Large intestine (tissue), 3 donors: Measurements from ENCODE around the gene RHOV. TPM values are rescaled to one million over a fixed set of nuclear protein-coding genes. Genes with fewer than 3 reads are reported as not detected.

Experiments used
- DNase-seq, 2 donors: peaks; one replicate each; pipeline versions ENCODE4 v3.0.0 to v3.0.0-alpha.2; 2013
- H3K27ac ChIP-seq: one replicate; pipeline ENCODE4 v1.5.1; 2013; ENCODE audit warnings: low read length
- H3K27me3 ChIP-seq: 2 replicates; pipeline ENCODE4 v1.6.1; 2013; ENCODE audit warnings: low read length; ENCODE audit not compliant: control insufficient read depth, insufficient read depth
- H3K36me3 ChIP-seq: 2 replicates; pipeline ENCODE4 v1.6.1; 2013; ENCODE audit warnings: low read length; ENCODE audit not compliant: control insufficient read depth, insufficient read depth
- H3K4me1 ChIP-seq: one replicate; pipeline ENCODE4 v1.6.1; 2013; ENCODE audit warnings: low read length; ENCODE audit not compliant: control insufficient read depth, insufficient read depth
- H3K4me3 ChIP-seq: one replicate; pipeline ENCODE4 v1.5.1; 2013; ENCODE audit warnings: low read length
- H3K9me3 ChIP-seq: one replicate; pipeline ENCODE4 v1.6.1; 2013; ENCODE audit warnings: mild to moderate bottlenecking, low read depth, low read length, moderate library complexity; ENCODE audit not compliant: control insufficient read depth
- WGBS: methylation state at CpG from one replicate; pipeline ENCODE4 v1.1.5; 2013; ENCODE audit warnings: low lambda C conversion rate; ENCODE audit not compliant: insufficient coverage; 5-methylcytosine and 5-hydroxymethylcytosine counted together
- polyA plus RNA-seq: library from polyadenylated mRNA; unstranded; fragments of 120-200 nt; gene quantifications from one replicate; pipeline ENCODE4 v1.2.1, GENCODE V29; 2013

Gene RHOV
- polyA plus RNA-seq, 1 donor: 0.54 TPM

DNA sequence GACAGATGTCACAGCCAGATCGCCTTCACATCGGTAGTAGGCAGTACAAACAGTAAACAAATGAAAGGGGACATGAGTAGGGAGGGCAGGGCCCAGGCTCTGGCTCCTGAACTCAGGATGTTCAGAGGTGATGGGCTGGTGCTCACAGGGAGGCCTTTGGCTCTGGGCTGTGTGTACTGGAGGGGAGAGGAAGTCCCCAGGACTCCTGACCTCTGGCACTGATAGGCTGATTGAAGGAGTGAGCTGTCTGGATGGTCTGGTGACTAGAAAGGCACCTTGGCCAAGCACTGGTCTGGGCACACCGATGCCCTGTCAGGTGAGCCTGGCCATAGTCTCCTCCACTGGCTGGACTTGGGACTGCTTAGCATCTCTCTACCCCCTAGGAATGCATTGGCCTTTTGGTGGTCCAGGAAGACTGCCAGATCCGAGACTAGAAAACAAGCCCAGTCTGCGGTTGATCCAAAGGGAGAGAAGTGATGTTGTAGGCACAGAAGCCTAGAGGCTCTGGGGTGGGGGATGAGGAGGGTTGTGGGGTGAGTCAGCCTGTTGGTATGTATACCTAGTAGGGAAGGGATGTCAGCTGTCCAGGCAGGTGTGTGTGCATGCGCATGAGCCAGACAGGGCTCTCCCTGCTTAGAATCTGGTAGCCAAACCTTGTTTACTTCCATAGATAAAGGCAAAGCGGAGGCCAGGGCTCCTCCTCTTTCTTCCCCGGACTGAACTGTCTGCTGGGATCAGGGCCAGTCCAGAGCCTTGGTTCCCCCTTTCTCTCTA, 28.3 kb downstream of the RHOV start:
- H3K36me3 ChIP-seq: peaks cover 7% of the 10 kb centered on the region
- no peaks in the 10 kb centered on the region for H3K9me3 ChIP-seq
- peak overlapping the region; percentile 74 for H3K4me3 ChIP-seq
- DNase-seq: peak; percentile 91 to 94
- peaks cover 11% of the 10 kb centered on the region for H3K27me3 ChIP-seq
- H3K27ac ChIP-seq: peak overlapping the region; percentile 80
- WGBS: no CpG with 5 or more reads among the region's 8 CpGs
- peaks cover 34% of the 10 kb centered on the region for H3K4me1 ChIP-seq

DNA sequence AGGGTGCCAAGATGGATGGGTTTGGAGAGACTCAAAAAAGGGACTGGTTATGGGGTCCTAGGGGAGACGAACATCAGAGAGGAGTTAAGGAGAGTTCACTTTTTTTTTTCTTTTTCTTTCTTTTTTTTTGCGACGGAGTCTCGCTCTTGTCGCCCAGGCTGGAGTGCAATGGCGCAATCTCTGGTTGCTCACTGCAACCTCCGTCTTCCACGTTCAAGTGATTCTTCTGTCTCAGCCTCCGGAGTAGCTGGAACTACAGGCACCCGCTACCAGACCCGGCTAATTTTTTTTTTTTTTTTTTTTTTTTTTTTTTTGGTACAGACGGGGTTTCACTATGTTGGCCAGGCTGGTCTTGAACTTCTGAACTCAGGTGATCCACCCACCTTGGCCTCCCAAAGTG, 29.0 kb downstream of the RHOV start:
- H3K36me3 ChIP-seq: peaks cover 5% of the 10 kb centered on the region
- H3K27ac ChIP-seq: peak overlapping the region; percentile 80
- H3K27me3 ChIP-seq: peaks cover 11% of the 10 kb centered on the region
- peaks cover 29% of the 10 kb centered on the region for H3K4me1 ChIP-seq
- H3K4me3 ChIP-seq: peak overlapping the region; percentile 74
- no CpG with 5 or more reads among the region's 12 CpGs for WGBS
- no peaks in the 10 kb centered on the region for H3K9me3 ChIP-seq
- no peak for DNase-seq

DNA sequence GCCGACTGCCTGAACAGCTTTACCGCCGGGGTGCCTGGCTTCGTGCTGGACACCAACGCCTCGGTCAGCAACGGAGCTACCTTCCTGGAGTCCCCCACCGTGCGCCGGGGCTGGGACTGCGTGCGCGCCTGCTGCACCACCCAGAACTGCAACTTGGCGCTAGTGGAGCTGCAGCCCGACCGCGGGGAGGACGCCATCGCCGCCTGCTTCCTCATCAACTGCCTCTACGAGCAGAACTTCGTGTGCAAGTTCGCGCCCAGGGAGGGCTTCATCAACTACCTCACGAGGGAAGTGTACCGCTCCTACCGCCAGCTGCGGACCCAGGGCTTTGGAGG, 29.4 kb downstream of the RHOV start:
- Histone ChIP-seq H3K9me3 (no peaks in the 10 kb centered on the region), H3K36me3 (peaks cover 4% of the 10 kb centered on the region), H3K27me3 (peaks cover 11% of the 10 kb centered on the region), H3K4me3 (peak overlapping the region; percentile 74), H3K4me1 (peaks cover 29% of the 10 kb centered on the region), H3K27ac (peak overlapping the region; percentile 80)
- WGBS: no CpG with 5 or more reads among the region's 28 CpGs
- no peak for DNase-seq

DNA sequence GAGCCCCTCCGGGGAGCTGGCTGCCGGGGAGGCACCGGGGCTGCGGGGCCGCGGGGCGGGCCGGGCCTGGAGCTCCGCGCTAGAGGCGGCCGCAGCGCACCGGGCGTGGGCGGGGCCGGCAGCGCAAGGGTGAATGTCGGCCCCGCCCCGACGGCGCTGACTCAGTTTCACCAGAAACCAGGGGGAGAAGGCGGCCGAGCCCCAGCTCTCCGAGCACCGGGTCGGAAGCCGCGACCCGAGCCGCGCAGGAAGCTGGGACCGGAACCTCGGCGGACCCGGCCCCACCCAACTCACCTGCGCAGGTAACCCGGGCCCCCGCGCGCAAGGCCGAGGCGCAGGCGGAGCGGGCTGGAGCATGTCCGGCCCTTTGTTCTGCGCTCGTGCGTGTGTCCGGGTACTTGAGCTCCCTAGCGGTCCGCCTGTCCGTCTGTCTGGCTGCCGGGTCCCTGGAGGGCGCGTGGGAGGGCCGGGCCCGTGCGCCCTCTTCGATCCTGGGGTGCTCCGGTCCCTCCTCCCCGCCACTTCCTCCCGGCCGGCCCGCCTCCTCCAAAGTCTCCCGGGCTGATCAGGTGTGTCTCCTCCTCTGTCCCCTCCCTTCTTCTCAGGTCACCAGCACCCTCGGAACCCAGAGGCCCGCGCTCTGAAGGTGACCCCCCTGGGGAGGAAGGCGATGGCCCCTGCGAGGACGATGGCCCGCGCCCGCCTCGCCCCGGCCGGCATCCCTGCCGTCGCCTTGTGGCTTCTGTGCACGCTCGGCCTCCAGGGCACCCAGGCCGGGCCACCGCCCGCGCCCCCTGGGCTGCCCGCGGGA, 29.9 kb downstream of the RHOV start, which contains the start of gene SPINT1:
Gene SPINT1 (plus strand): TSS at position 164 of the 811 bp plus-strand sequence. CDS start 507 bp downstream, at position 671.
- Histone ChIP-seq H3K9me3 (no peaks in the 10 kb centered on the region), H3K27me3 (peaks cover 11% of the 10 kb centered on the region), H3K27ac (peak within 1 kb of the TSS; percentile 91), H3K4me3 (peak within 1 kb of the TSS; percentile 74), H3K36me3 (peaks cover 2% of the 10 kb centered on the region), H3K4me1 (peaks cover 29% of the 10 kb centered on the region)
- WGBS: no CpG with 5 or more reads among the region's 89 CpGs
- DNase-seq: peak in 1 of 2 donors; percentile 91

DNA sequence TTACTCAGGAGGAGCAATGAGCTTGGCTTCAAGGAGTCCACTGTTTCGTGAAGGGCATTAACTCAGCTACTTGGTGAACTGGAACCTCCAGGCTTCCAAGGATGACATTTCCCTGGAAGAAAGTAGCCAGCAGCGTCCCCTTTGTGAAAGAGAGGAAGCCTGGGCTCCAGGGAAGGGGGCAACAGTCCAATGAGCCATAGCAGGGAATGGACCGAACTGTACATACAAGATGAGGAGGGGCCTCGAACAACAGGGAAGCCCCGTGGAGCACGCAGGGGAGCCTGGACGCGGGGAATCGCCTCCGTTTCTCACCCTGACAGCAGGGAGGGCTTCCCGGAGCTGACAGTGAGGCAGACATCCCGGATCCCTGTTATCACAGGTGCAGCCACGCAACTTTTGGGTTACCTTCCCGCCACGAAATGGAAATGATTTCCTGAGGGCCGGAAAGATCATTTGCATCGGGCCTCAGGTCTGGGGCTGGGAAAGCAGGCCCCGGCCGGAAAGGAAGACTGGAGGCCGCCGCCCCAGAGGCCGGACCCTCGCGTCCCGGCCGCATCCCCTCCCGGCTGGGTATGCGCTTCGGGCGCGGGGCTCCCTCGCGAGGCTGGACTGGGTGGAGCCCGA, 30.7 kb downstream of the RHOV start:
- Histone ChIP-seq H3K9me3 (no peaks in the 10 kb centered on the region), H3K4me1 (peaks cover 28% of the 10 kb centered on the region), H3K27ac (peak overlapping the region; percentile 91), H3K27me3 (peaks cover 11% of the 10 kb centered on the region), H3K4me3 (peak overlapping the region; percentile 74), H3K36me3 (peaks cover 2% of the 10 kb centered on the region)
- DNase-seq: peak in 1 of 2 donors; percentile 67
- WGBS: no CpG with 5 or more reads among the region's 34 CpGs

DNA sequence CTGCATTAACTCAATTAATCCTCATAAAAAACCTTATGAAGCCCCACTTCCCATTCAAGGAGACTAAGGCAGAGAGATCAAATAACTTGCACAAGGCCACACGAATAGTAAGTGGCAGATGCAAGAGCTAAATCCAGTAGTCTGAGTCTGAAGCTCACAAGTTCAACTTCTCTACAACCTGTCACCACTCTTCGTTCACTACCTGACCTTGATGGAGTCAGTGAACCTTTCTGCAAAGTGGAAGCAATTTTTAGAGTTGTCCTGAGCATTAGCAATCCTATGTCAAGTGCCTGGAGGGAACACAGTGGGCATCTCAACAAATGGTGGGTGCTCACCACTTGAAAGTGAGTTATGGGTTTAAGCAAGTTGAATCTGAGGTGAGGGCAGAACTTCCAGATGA, 32.3 kb downstream of the RHOV start:
- no CpG with 5 or more reads among the region's 2 CpGs for WGBS
- Histone ChIP-seq H3K27me3 (peaks cover 11% of the 10 kb centered on the region), H3K4me1 (peaks cover 14% of the 10 kb centered on the region), H3K36me3 (peaks cover 2% of the 10 kb centered on the region), H3K9me3 (no peaks in the 10 kb centered on the region), H3K4me3 (no peak overlapping the region), H3K27ac (no peak overlapping the region)
- no peak for DNase-seq

DNA sequence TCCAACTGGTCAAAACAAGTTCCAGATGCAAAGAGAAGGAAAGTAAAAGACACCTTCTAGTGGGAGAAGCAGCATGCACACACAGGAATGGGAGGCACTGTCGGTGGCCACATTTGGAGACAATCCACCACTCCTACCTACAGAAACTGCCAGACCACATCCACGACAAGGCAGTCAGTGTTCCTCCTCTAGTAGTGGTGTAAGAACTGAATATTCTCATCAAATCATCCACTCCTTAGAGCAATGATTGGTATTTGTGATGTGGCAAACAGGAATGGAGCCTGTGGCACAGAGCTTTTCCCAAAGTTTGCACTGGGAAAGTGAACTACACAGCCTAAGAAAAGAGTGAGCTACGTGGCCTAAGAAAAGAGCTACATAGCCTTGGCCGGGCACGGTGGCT, 35.3 kb downstream of the RHOV start:
- Histone ChIP-seq H3K27ac (no peak overlapping the region), H3K4me1 (peaks cover 7% of the 10 kb centered on the region), H3K27me3 (no peaks in the 10 kb centered on the region), H3K9me3 (no peaks in the 10 kb centered on the region), H3K4me3 (no peak overlapping the region), H3K36me3 (peaks cover 5% of the 10 kb centered on the region)
- WGBS: no CpG with 5 or more reads among the region's 5 CpGs
- no peak for DNase-seq

DNA sequence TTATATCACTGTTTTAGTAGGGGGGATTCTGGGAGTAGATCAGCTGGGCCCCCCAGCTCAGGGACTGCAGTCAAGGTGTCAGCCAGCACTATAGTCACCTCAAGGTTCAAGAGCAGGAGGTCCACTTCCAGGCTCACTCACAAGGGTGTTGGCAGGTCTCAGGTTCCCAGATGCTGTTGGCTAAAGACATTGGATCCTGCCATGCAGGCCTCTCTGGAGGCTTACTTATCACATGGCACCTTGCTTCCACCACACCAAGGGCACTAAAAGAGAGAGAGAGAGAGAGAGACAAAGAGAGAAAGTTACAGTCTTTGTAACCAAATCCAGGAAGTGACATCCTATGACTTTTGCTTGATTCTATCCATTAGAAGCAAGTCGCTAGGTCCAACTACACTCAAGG, 38.0 kb downstream of the RHOV start:
- no peak overlapping the region for H3K4me3 ChIP-seq
- no peak overlapping the region for H3K27ac ChIP-seq
- WGBS: no CpG with 5 or more reads among the region's 1 CpG
- H3K27me3 ChIP-seq: no peaks in the 10 kb centered on the region
- H3K9me3 ChIP-seq: no peaks in the 10 kb centered on the region
- no peak for DNase-seq
- H3K4me1 ChIP-seq: no peaks in the 10 kb centered on the region
- peaks cover 5% of the 10 kb centered on the region for H3K36me3 ChIP-seq

DNA sequence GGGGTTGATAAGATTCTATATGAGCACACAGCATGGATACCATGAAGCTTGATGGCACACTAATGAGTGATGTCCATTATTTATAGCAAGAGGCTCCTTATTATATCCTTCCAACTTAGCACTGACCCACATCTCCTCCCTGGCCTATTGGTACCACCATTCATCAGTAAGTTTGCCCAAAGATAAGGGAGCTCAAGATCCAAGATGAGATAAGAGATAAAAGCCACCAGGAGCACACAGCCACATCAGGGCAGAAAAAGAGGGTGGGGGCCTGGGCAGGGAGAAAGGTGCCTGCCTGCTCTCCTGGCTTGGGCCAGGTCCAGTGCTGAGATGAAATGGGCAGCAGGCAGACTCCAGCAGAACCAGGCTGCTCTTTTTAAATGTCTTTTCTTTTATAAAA, 41.1 kb downstream of the RHOV start:
- Histone ChIP-seq H3K27ac (no peak overlapping the region), H3K27me3 (no peaks in the 10 kb centered on the region), H3K36me3 (peaks cover 3% of the 10 kb centered on the region), H3K9me3 (no peaks in the 10 kb centered on the region), H3K4me3 (no peak overlapping the region), H3K4me1 (peaks cover 15% of the 10 kb centered on the region)
- DNase-seq: no peak

DNA sequence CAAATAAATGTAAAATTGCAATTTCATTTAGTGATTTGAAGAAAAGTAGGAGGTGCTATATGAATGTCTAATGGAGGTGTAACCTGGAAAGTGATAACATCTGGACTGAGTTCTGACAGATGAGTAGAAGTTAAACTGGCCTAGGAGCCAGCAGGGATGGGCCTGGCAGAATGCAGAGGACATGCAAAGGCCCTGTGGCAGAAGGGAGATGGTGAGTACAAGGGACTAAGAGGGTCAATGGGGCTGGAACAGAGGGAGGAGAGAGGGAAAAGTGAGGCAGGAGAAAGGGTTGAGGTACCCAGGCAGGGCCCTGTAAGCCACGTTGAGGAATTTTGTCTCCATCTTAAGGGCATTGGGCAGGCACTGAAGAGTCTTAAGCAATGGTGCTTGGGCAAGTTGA, 42.2 kb downstream of the RHOV start:
- H3K27ac ChIP-seq: no peak overlapping the region
- WGBS: no CpG with 5 or more reads among the region's 1 CpG
- no peaks in the 10 kb centered on the region for H3K9me3 ChIP-seq
- H3K27me3 ChIP-seq: no peaks in the 10 kb centered on the region
- H3K36me3 ChIP-seq: peaks cover 3% of the 10 kb centered on the region
- no peak for DNase-seq
- no peak overlapping the region for H3K4me3 ChIP-seq
- H3K4me1 ChIP-seq: peaks cover 19% of the 10 kb centered on the region
